GM21737 (cell line): Measurements from ENCODE around the gene NRAP.

ENCODE experiments used
- ATAC-seq: cut with Tn5 transposase; IDR thresholded peaks from one replicate; pipeline ENCODE4 v1.9.1; 2021; ENCODE audit warnings: mild to moderate bottlenecking, moderate library complexity; ENCODE audit not compliant: unreplicated experiment

Gene NRAP

GRCh38 chr10:113663908-113664307 lies at the start of gene NRAP:
Gene NRAP, minus strand, starts transcription at chr10:113664041. Its CDS starts 159 bp downstream, at chr10:113663882.
- no peak for ATAC-seq

GRCh38 chr10:113713640-113713982 lies 49.8 kb upstream of the NRAP start:
- ATAC-seq, result no peak

GRCh38 chr10:113712755-113713639 lies 49.2 kb upstream of the NRAP start:
- no peak for ATAC-seq

- ATAC-seq, result no peak
Observed at GRCh38 chr10:113712024-113712423, 48.2 kb upstream of the NRAP start.

GRCh38 chr10:113711142-113711541 lies 47.3 kb upstream of the NRAP start:
- no peak for ATAC-seq

DNA sequence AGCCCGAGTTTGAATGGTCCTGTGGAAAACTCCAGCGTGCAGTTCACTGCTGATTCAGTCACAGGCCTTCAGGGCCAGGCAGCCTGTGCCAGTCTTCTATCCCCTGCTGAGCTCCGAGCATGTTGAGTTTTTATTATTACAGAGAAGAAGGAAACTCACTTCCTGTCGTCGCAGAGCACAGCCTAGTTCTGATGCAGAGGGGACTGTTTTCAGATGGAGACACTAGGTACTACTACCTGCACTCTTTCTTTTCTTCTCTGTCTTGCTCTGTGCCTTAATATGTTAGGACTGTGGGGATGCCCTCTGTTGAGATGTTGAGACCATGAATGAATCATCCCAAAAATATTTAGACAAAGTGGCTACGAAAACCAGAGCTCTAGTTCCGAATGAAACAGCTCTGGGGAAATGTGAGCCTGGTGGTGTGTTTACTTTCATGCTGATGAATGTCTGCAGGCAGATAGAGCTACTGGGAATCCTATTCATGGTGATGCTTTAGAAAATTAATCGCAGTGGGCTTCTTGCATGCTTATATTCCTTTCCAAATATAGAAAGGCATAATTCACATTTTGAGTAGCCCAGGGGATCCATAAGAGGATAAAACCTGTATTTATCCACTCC lies 45.5 kb upstream of the NRAP start:
- ATAC-seq, result no peak

DNA sequence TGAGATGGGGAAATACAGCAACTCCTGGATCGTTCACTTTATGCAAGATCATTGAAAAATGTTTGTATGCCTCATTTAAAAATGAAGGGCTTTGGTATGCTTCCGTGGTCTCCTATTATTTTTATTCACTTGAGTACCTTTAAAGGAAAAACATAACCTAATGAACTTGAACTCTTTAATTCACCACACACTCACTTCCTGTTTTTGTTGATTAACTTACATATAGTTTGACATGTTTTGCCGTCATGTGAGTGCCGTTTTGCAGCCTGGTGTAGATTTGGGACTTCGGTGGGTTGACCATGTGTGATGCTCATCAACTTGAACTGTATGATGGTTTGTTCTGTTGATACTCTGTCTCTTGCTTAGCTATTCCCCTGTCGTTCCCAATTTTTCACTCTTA lies 44.8 kb upstream of the NRAP start:
- ATAC-seq, result no peak

DNA sequence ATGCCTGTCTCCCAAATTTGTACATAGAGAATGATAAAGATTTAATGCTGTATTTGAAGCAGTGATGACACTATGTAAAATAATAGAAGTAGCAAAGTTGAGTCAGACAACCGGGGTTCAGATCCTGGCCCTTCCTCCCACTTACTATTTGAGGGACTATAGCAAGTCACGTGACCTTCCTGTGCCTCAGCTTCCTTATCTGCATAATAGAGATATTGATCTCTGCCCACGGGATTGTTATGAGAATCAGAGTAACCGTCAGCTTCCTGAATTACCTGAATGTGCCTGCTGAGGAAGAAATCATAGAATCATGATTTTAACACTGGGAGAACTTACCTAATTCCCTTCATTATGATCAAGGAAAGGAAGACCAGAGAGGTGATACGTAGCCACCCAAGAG lies 42.8 kb upstream of the NRAP start:
- ATAC-seq, result no peak

DNA sequence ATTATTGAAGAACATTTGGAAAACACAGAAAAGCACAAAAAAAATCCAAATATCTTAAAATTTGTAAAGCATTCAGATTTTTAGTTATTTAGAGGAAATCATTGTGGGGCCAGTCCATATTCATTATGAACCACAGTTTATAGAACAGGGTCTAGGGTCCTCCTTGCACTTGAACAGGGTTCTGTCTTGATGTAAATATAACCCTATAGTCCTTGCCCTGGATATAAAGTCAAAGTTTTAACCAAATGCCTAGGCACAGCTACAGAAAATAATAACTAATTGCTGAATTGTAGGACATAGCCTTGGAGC lies 41.5 kb upstream of the NRAP start:
- ATAC-seq, result no peak

DNA sequence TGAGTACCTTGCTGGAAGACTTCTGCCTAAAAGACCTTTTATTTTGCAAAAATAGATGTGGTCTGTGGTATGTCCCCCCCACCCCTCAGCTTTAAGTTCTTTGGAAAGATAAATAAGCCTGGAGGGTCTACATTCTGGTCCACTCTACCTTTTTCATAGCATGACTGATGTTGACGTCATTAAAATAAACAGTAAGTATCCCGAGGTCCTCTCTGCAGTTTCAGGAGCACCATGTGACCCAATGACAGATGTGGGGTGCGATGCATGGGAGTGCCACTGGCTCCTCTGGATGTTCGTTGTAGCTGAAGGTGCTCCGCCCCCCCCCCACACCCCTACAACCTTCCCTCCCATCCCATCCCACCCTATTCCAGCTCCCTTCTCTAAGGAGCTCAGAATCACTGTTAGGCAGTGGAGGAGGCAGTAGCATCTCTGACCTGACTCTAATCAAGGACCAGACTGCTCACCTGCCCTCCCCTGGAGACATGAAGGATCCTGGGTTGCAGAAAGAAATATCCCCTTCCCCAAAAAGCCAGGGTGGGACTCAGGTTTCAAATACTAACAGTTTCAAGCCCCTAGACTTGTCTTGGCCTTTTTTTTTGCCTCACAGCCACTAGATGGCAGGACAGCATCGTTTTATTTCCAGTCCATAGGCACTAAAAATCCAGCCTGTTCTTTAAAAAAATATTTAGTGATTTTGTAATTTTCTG lies 40.9 kb upstream of the NRAP start:
- ATAC-seq, result no peak

GRCh38 chr10:113697595-113697994 lies 33.8 kb upstream of the NRAP start:
- ATAC-seq, result no peak

- no peak for ATAC-seq
Observed at GRCh38 chr10:113695691-113696090, 31.9 kb upstream of the NRAP start.

DNA sequence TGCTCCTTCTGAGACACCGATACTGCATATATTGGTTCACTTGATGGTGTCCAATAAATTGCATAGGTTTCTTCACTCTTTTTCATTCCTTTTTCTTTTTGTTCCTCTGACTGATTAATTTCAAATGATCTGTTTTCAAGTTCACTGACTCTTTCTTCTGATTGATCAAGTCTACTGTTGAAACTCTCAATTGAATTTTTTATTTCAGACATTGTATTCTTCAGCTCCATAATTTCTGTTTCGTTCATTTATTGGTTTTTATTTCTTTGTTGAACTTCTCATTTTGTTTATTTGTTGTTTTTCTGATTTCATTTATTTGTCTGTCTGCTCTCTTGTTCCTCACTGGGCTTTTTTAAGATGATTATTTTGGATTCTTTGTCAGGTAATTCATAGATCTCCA lies 29.5 kb upstream of the NRAP start:
- no peak for ATAC-seq

- ATAC-seq, result no peak
Observed at GRCh38 chr10:113692271-113692670, 28.4 kb upstream of the NRAP start.

DNA sequence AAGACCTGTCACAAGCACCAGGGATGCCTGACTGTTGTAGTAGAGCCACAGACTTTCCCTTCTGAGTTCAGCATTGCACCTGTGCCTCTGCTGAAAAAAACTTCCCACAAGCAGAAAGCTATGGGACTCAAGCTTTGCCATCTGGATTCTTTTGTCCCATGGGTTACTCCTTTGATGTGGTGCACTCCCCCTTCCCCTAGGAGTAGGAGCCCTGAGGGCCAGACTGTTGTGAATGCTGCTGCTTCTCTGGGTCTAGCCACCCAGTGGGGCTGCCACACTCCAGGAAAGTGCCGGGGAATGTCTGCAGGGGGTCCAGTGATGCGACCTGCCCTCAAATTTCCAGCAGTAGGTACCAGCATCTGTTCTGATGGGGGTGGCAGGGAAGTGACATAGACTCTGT lies 27.5 kb upstream of the NRAP start:
- no peak for ATAC-seq

DNA sequence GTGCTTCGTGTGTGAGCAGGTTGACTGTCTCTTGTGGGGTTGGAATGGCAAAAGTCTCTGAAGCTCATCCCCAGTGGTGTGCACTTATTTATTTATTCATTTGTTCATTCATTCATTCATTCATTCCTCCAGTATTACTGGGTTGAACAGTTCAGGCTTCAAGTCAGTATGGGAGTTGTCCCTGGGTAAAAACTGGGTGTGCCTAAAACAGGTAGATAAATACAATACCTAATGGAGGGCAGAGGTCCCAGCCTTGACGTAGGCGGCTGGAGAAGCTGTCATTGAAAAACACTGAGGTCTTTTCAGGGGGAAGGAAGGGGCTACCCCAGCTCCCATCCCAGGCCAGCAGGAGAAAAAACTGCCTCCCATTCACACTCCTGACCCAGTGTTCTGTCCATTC lies 26.9 kb upstream of the NRAP start:
- ATAC-seq, result no peak

GRCh38 chr10:113689574-113689973 lies 25.7 kb upstream of the NRAP start:
- no peak for ATAC-seq

DNA sequence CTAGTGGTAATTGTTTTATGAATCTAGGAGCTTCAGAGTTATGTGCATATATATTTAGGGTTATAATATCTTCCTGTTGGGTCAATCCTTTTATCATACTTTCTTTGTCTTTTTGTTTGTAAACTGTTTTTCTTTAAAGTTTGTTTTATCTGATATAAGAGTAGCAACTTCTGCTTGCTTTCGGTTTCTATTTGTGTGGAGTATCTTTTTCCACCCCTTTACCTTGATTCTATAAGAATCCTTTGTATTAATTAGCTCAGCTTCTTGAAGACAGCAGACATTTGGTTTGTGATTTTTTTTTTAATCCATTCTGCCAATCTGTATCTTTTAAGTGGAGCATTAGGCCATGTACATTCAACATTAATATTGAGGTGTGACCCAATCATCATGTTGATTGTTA lies 25.2 kb upstream of the NRAP start:
- ATAC-seq, result no peak

- ATAC-seq, result no peak
Observed at GRCh38 chr10:113687037-113687436, 23.2 kb upstream of the NRAP start.

- ATAC-seq, result no peak
Observed at GRCh38 chr10:113686028-113686427, 22.2 kb upstream of the NRAP start.

DNA sequence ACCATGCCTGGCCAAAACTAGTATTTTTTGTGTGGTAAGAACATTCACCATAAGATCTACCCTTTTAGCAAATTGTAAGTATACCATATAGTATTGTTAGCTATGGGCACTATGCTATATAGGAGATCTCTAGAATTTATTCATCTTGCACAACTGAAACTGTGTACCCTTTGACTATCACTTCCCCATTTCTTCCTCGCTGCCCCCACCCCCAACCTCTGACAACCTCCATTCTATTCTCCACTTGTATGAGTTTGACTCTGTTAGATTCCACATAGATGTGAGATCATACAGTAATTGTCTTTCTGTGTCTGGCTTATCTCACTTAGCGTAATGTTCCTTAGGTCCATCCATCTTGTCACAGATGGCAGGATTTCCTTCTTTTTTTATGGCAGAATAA lies 19.5 kb upstream of the NRAP start:
- ATAC-seq, result no peak
